GM18870 (cell line): Measurements from ENCODE around the gene ATXN7L1.
"Not testable (repeated sequence)": the region's sequence is repeated elsewhere in the genome, so short reads cannot be mapped to it uniquely, and the experiment has no call there.

ENCODE experiments used
- ATAC-seq: cut with Tn5 transposase; IDR thresholded peaks from one replicate; pipeline ENCODE4 v1.9.1; 2021; ENCODE audit warnings: moderate library complexity; ENCODE audit not compliant: unreplicated experiment

Gene ATXN7L1

DNA sequence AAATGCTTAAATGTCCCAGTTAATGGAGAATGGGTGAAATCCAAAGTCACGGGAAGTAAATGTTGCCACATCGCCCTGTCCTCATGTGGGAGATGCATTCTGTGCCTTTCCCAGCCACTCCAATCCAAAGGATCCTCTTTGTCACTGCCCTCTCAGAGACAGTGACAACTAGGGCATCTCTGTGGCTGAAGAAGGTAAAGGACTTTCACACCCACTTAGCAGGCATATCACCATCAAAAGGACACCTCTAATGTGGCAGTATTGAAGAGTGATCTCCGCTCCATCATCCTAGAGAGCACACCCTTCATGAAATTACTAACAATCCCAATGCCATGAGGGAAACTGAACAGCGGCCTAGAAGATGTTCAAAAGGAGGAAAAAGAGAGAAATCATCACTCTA, 13.6 kb downstream of the ATXN7L1 start:
- ATAC-seq = no peak

DNA sequence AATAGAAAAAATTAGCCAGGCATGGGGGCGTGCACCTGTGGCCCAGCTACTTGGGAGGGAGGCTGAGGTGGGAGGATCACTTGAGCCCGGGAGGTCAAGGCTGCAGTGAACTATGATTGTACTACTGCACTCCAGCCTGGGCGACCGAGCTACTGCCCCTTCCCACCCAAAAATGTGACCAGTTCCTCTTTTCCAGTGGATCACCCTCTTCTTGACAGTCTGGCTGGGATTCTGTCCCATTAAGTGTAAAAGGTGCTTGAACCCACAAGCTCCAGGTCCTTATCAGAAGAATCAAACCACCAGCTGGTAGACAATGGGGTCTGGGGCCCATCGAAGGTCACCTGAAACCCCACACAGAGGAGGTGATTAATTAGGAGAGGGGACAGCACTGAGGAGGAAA, 14.1 kb downstream of the ATXN7L1 start:
- ATAC-seq = no peak

GRCh38 chr7:105861224-105861623, 15.2 kb downstream of the ATXN7L1 start:
- no peak for ATAC-seq

DNA sequence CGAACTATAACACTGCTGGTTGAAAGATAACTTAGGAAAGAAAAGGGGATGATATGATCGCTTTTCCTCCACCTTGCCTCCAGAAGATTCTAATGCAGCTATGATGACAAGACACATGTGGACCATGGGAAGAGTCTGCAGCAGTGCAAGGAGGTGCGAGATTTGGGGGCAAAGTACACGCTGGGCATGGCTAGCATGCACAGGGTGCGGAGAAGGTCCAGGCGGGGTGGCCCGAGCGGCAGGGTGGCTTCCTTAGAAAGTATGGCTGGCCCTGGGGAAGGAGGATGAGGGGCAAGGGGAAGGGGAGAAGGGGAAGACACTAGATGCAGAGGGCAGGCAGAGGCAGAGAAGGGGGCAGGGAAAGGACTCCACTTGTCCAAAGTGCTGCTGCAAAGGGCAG, 15.6 kb downstream of the ATXN7L1 start:
- no peak for ATAC-seq

- ATAC-seq = no peak
Measured at GRCh38 chr7:105857009-105857952, 19.1 kb downstream of the ATXN7L1 start.

- no peak for ATAC-seq
Measured at GRCh38 chr7:105854498-105854897, 21.9 kb downstream of the ATXN7L1 start.

DNA sequence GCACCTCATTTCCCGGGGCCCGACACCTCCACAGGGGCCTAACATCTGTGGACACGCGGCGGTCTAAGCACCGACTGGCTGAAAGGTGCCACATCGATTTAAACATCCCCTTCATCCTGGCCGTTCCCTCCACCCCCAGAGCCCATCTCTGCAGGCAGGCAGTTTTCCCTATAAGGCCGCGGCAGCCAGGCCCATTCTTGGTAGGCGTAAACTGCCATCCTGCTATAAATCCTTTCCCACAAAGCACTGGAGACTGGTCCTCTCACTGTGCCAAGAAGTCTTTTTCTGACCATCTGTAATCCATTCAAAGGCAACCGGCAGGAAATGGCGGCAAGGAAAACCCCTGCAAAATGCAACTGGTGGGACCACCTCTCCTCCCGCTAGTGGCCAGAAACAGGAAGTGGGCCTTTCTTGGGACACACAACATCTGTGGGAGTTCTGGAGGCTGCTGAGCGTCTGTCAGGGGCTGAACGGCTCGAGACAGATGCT, 22.4 kb downstream of the ATXN7L1 start:
- ATAC-seq = no peak

GRCh38 chr7:105851064-105851463, 25.3 kb downstream of the ATXN7L1 start:
- ATAC-seq = no peak

- ATAC-seq = no peak
Measured at GRCh38 chr7:105849122-105849855, 27.1 kb downstream of the ATXN7L1 start.

GRCh38 chr7:105846404-105846803, 30.0 kb downstream of the ATXN7L1 start:
- no peak for ATAC-seq

DNA sequence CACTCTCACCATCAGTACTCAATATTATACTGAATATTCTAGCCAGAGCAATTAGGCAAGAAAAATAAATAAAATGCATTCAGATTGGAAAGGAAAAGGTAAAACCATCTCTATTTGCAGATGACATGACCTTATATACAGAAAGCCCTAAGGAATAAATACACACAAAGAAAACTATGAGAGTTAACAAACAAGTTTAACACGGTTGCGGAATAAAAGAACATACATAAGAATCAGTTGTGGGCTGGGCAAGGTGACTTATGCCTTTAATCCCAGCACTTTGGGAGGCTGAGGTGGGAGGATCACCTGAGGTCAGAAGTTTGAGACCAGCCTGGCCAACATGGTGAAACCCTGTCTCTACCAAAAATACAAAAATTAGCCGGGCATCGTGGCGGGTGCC, 31.7 kb downstream of the ATXN7L1 start:
- not testable (repeated sequence) for ATAC-seq

DNA sequence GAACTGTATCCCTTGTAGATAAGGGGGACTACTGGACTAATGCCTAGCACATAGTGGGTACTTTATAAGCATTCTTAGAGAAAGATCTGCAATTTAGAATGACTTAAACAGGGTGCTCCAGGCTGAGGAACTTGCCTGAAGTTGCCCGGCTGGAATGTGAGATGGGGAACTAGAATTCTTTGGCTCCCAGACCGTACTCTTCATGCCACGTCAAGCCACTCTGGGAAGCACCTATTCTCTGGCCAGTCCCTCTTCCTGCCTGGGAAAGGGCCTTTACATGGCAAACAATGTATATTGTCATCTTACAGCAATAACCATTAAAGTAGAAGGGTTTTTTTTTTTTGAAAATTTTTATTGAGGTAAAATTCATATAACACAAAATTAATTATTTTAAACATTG, 34.5 kb downstream of the ATXN7L1 start:
- ATAC-seq = no peak

DNA sequence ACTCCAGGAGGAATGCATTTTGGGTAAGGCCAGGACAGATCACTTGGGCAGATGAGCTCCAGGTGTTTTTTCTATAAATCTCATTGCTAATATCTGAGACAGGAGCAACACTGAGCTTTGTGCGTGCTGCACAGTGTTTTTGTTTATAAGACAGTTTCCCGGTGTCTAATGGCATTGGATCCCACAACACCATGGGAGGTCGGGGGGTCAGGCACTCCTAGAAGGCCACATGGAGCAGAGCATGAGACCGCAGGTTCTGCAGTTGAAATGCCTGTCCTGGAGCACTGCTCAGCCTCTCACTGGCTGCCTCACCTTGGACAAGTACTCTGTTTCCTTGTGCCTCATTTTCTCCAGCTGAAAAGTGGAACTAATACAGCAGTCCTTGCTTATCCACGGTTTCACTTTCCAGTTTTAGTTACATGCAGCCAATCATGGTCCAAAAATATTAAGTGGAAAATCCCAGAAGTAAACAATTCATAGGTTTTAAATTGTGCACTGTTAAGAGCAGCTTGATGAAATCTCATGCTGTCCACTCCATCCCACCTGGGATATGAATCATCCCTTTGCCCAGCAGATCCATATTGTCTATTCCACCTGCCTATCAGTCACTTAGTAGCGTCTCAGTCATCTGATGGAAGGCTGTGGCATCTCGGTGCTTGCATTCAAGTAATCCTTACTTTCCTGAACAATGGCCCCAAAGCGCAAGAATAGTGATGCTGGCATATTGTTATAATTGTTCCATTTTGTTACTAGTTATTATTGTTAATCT, 35.2 kb downstream of the ATXN7L1 start:
- ATAC-seq = no peak

GRCh38 chr7:105839266-105839665, 37.1 kb downstream of the ATXN7L1 start:
- no peak for ATAC-seq

DNA sequence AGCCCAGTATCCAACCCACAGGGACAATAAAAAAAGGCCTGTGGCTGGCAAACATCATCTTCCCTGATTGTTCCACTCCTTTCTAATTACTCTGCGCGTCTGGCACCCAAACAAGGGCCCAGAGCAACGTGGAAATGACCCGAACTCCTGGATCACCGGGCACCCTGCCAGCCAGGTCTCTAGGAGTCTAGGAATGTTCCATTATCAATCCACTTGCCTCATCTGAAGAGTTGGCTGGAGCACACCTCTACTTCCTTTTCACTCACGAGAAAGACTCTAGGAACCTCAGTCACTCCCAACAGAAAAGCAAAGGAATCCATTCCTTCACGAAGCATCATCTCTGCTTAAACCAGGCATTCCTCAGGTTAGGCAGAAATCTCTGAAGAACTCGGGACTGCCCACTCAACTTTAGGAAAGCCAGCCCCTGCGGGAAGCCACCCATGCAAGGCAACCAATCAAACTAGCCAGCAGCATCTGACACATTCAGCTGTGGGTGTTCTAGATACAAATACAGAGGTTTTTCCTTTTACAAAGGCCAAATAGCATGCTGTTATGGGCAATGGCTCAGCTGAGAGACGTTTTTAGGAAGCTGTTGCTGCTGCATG, 37.7 kb downstream of the ATXN7L1 start:
- ATAC-seq = no peak

DNA sequence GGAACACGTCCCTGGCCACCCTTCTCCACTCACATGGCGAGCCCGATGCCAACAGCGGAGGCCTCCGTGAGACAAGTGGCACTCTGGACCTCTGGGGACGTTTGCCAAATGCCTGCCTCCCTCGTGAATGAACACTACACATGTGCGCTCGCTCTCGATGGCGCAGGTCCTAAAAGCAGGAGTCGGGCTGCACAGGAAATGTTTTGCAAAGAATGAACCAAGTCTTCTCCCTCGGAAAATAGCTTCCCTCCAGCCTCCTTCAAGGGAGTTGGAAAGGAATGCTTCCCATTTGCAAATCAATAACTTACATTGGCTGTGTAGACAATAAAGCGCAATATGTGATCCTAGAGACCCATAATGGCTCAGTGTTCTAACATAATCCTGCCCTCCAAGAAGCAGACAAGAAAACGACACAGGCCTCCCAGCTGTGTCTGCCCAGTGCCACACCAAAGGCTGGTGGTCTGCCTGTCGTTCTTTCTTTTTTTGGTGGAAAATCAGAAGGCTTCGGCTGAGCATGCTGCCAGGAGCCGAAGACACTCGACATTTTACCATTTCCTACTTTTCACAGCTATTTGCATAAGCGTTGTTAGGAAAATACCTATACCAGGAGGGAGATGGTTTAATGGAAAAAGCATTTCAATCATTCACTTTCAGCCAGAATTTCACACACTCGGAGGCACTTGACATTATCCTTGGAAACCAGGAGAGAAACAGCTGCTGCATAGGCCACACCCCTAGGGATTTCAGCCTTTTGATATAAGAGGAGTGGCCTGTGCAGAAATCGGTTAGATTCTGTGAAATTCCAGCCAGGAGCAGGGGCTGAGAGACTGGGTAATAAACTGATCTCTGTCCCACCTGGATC, 38.4 kb downstream of the ATXN7L1 start:
- ATAC-seq = no peak

GRCh38 chr7:105835441-105835840, 41.0 kb downstream of the ATXN7L1 start:
- ATAC-seq = no peak

- no peak for ATAC-seq
Measured at GRCh38 chr7:105831824-105832535, 44.4 kb downstream of the ATXN7L1 start.

DNA sequence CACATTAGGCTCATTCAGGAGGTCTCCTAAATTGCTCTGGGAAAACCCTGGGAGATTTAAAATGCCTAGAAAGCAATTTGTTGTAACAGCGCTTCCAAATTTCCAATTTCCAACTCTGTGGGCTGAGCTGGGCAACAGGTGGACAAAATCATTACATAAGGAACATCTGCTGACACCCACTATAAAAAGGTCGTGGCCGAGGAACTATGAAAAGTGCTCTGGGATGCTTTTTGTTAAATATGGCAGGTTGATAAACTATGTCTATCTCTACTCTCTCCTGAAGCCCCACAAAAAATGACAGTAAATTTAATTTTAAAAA, 45.1 kb downstream of the ATXN7L1 start:
- ATAC-seq = no peak
